ENCODE results near the gene LDHA.

LDHA gene

GRCh38 chr11:18394275-18394927, at the start of gene LDHA (continued):
- TF ChIP-seq PRDM10 (tag by site-specific recombination; IDR thresholded peaks at IDR 0.05) (peak; percentile 45; the same call in 1 of the 2 replicates), ZBTB21 (tag by site-specific recombination; IDR thresholded peaks at IDR 0.05) (peak; percentile 81), ZNF280C (tag by site-specific recombination; IDR thresholded peaks at IDR 0.05) (no peak), REPIN1 (tag by site-specific recombination; IDR thresholded peaks at IDR 0.05; ENCODE audit: low read depth) (no peak), ZNF175 (tag by site-specific recombination; IDR thresholded peaks at IDR 0.05) (no peak), ZSCAN5A (tag by site-specific recombination; IDR thresholded peaks at IDR 0.05) (peak; percentile 63; the same call in 1 of the 2 replicates), ZBTB8A (tag by site-specific recombination; IDR thresholded peaks at IDR 0.05) (peak; percentile 71), GLIS2 (tag by site-specific recombination; IDR thresholded peaks at IDR 0.05) (peak; percentile 89), ZNF416 (tag by site-specific recombination; IDR thresholded peaks at IDR 0.05) (no peak), ZIC2 (tag by site-specific recombination; IDR thresholded peaks at IDR 0.05) (peak; percentile 72), ZNF555 (tag by site-specific recombination; conservative IDR thresholded peaks at IDR 0.05) (no peak), MZF1 (tag by site-specific recombination; IDR thresholded peaks at IDR 0.05; ENCODE audit: borderline replicate concordance) (no peak), ZNF792 (tag by site-specific recombination; IDR thresholded peaks at IDR 0.05) (no peak)

GRCh38 chr11:18347471-18348125, 46.8 kb upstream of the LDHA start:
- Histone ChIP-seq H3K27ac (ENCODE audit: extremely low read depth, low read depth, low read length) (no peak overlapping the region), H3K4me3 (ENCODE audit: low read depth, low read length) (no peak overlapping the region), H3K36me3 (ENCODE audit: control insufficient read depth in 2 of 2, insufficient read depth in 1 of 2, low read length in 2 of 2) (peaks cover 5 to 81% of the 10 kb centered on the region in 2 experiments; a peak in 2 of 3 replicates), H3K4me1 (ENCODE audit: control insufficient read depth, insufficient read depth, low read length) (no peaks in the 10 kb centered on the region), H3K9me3 (ENCODE audit: control insufficient read depth, insufficient read depth, low read depth, low read length) (no peaks in the 10 kb centered on the region)
- TF ChIP-seq ZNF768 (tag by site-specific recombination; IDR thresholded peaks at IDR 0.05), result no peak
- no peak for TF ChIP-seq PRDM6 (tag by site-specific recombination; IDR thresholded peaks at IDR 0.05)
- TF ChIP-seq CTCF (tag by site-specific recombination; IDR thresholded peaks at IDR 0.05), result no peak
- no peak for TF ChIP-seq SP2 (tag by site-specific recombination; IDR thresholded peaks at IDR 0.05)
- TF ChIP-seq WT1 (tag by site-specific recombination; IDR thresholded peaks at IDR 0.05), result no peak
- ChIA-PET CTCF (interaction anchor here (0.6 to 1.4 kb wide), 4 partner anchors 13 to 503 kb away, joined by 3 to 7 read pairs (median 4); no protein-coding TSS in a partner anchor), POLR2A (interaction anchor here (1.4 kb wide), 1 partner anchor 47 kb away, joined by 5 read pairs; the partner anchor contains the start of gene LDHA)
